Activated CD8-positive, alpha-beta T cell treated with anti-CD3 and anti-CD28 coated beads for 36 hours (primary cell): ENCODE measurements around the gene SF3B3. TPM values are rescaled to one million over a fixed set of nuclear protein-coding genes. Genes with fewer than 3 reads are reported as not detected.

ENCODE experiments used
- ATAC-seq: fragments of 200-7000 bp; cut with Tn5 transposase; one replicate; pipeline ENCODE4 v1.10.0; 2021; ENCODE audit warnings: mild to moderate bottlenecking, moderate library complexity
- CTCF ChIA-PET: fragments of 350-600 bp; sonication (Branson Sonifier 250); formaldehyde crosslinking; loops from one replicate; lab custom pipeline; 2021; ENCODE audit warnings: antibody characterized with exemption; lab: Charles Lee
- POLR2A ChIA-PET: fragments of 350-600 bp; sonication (Branson Sonifier 250); formaldehyde crosslinking; loops from one replicate; lab custom pipeline; 2021; ENCODE audit warnings: antibody characterized with exemption; lab: Charles Lee
- DNase-seq: peaks from one replicate; pipeline ENCODE4 v3.0.0-alpha.2; 2020
- H3K27ac Mint-ChIP-seq: one replicate; pipeline ENCODE4 v1.8.0; 2021; ENCODE audit warnings: mild to moderate bottlenecking, mixed read lengths
- H3K27me3 Mint-ChIP-seq: one replicate; pipeline ENCODE4 v1.8.0; 2021; ENCODE audit warnings: mixed read lengths
- H3K36me3 Mint-ChIP-seq: one replicate; pipeline ENCODE4 v1.8.0; 2021; ENCODE audit warnings: low read depth, mixed read lengths
- H3K4me1 Mint-ChIP-seq: one replicate; pipeline ENCODE4 v1.8.0; 2021; ENCODE audit warnings: low read depth, mixed read lengths
- H3K4me3 Mint-ChIP-seq: one replicate; pipeline ENCODE4 v1.8.0; 2021; ENCODE audit warnings: mild to moderate bottlenecking, moderate library complexity, mixed read lengths
- H3K9me3 Mint-ChIP-seq: one replicate; pipeline ENCODE4 v1.8.0; 2021; ENCODE audit warnings: mixed read lengths
- intact Hi-C: fragments of 100-400 bp; cut with micrococcal nuclease; formaldehyde crosslinking; loops from one replicate; pipeline ENCODE4 v1.10.0; 2022
- total RNA-seq, 2 experiments: library from RNA; stranded (reverse); gene quantifications; one replicate each; pipeline ENCODE4 v1.2.3, GENCODE V29; 2021
- TF ChIP-seq, protein P1 (sequence below): fragments of 200-600 bp; IDR thresholded peaks from one replicate; pipeline ENCODE4 v1.8.0; 2022; ENCODE audit warnings: antibody characterized with exemption, mild to moderate bottlenecking

Gene SF3B3
- total RNA-seq, 2 experiments from 2014 or later, result 543 to 552 TPM

GRCh38 chr16:70600730-70601129 is 77.1 kb downstream of the SF3B3 start:
- ATAC-seq, result no peak
- TF ChIP-seq, protein P1, sequence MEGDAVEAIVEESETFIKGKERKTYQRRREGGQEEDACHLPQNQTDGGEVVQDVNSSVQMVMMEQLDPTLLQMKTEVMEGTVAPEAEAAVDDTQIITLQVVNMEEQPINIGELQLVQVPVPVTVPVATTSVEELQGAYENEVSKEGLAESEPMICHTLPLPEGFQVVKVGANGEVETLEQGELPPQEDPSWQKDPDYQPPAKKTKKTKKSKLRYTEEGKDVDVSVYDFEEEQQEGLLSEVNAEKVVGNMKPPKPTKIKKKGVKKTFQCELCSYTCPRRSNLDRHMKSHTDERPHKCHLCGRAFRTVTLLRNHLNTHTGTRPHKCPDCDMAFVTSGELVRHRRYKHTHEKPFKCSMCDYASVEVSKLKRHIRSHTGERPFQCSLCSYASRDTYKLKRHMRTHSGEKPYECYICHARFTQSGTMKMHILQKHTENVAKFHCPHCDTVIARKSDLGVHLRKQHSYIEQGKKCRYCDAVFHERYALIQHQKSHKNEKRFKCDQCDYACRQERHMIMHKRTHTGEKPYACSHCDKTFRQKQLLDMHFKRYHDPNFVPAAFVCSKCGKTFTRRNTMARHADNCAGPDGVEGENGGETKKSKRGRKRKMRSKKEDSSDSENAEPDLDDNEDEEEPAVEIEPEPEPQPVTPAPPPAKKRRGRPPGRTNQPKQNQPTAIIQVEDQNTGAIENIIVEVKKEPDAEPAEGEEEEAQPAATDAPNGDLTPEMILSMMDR, result no peak
- Mint-ChIP-seq H3K4me1 (no peaks in the 10 kb centered on the region), H3K27me3 (no peaks in the 10 kb centered on the region), H3K4me3 (no peak overlapping the region), H3K9me3 (no peaks in the 10 kb centered on the region), H3K27ac (no peak overlapping the region), H3K36me3 (no peaks in the 10 kb centered on the region)
- no peak for DNase-seq
- ChIA-PET POLR2A (no interaction called here), CTCF (no interaction called here)
- intact Hi-C loops, result no loop called here

DNA sequence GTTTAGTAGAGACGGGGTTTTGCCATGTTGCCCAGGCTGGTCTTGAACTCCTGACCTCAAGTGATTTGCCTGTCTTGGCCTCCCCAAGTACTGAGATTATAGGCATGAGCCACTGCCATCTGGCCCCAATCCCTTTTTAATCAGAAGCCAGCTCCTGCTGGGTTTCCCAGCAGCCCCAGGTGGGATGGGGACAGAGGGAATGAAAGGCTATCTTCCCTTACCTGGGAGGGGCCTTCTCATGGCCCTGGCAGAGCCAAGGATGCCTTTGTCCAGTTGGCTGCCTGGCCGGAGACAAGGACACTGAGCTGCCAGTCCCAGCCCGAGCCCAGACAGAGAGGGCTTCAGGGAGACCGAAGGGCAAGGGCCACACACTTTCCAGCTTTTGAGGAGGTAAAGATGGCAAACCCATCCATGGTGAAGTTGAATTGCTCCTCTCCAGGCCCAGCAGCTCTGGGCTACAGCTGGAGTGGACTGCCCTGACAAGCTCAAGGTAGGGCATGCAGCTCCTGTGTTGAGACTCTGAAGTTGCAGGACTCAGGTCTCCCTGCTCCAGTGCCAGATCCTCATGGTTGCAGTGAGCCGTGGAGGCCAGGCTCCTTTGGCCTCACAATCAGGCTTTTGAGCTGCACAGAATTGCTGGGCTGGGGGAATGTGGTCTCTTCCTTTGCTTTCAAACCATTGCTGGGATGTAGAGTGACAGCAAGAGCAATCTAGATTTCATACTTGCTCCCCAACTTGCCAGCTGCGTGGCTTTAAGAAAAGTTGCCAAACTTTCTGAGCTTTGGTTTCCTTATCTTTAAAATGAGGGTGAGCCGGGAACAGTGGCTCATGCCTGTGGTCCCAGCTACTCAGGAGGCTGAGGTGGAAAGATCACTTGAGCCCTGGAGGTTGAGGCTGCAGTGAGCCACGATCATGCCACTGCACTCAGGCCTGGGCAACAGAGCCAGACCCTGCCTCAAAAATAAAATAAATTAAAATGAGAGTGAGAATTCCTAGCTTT is 78.3 kb downstream of the SF3B3 start:
- no peak for ATAC-seq
- CTCF ChIA-PET, result interaction anchor here (0.8 to 1.8 kb wide), 2 partner anchors 19 to 52 kb away, joined by 3 to 13 read pairs; no protein-coding TSS in a partner anchor
- H3K36me3 Mint-ChIP-seq, result no peaks in the 10 kb centered on the region

GRCh38 chr16:70602831-70603230 is 79.2 kb downstream of the SF3B3 start:
- CTCF ChIA-PET, result interaction anchor here (0.8 to 1.8 kb wide), 2 partner anchors 20 to 51 kb away, joined by 3 to 13 read pairs; no protein-coding TSS in a partner anchor
- no peaks in the 10 kb centered on the region for H3K9me3 Mint-ChIP-seq
- DNase-seq (no peak), ATAC-seq (no peak)
- H3K4me3 Mint-ChIP-seq, result no peak overlapping the region
- H3K27me3 Mint-ChIP-seq, result no peaks in the 10 kb centered on the region
- H3K36me3 Mint-ChIP-seq, result no peaks in the 10 kb centered on the region
- H3K4me1 Mint-ChIP-seq, result no peaks in the 10 kb centered on the region
- TF ChIP-seq, protein P1, result no peak
- POLR2A ChIA-PET, result interaction anchor here (0.9 kb wide), 1 partner anchor 257 kb away, joined by 3 read pairs; no protein-coding TSS in a partner anchor
- no peak overlapping the region for H3K27ac Mint-ChIP-seq
- intact Hi-C loops, result no loop called here

More for the DNA sequence above, 78.3 kb downstream of the SF3B3 start:
- TF ChIP-seq, protein P1, result no peak
- Mint-ChIP-seq H3K27ac (no peak overlapping the region), H3K9me3 (no peaks in the 10 kb centered on the region), H3K4me1 (no peaks in the 10 kb centered on the region), H3K27me3 (no peaks in the 10 kb centered on the region), H3K4me3 (no peak overlapping the region)
- DNase-seq, result no peak
- POLR2A ChIA-PET, result interaction anchor here (0.9 kb wide), 1 partner anchor 256 kb away, joined by 3 read pairs; no protein-coding TSS in a partner anchor
- intact Hi-C loops, result no loop called here

- ATAC-seq (no peak), DNase-seq (no peak)
- Mint-ChIP-seq H3K27me3 (no peaks in the 10 kb centered on the region), H3K4me1 (no peaks in the 10 kb centered on the region), H3K27ac (no peak overlapping the region), H3K9me3 (no peaks in the 10 kb centered on the region), H3K36me3 (no peaks in the 10 kb centered on the region), H3K4me3 (no peak overlapping the region)
- ChIA-PET POLR2A (no interaction called here), CTCF (no interaction called here)
- intact Hi-C loops, result no loop called here
- TF ChIP-seq, protein P1, result no peak
Measured at GRCh38 chr16:70604407-70605282, 81.0 kb downstream of the SF3B3 start.
